Glomerular visceral epithelial cell (primary cell): ENCODE data around the gene RELN.
"Not testable (repeated sequence)": the region's sequence is repeated elsewhere in the genome, so short reads cannot be mapped to it uniquely, and the experiment has no call there.

Experiments used
- DNase-seq: peaks from one replicate; pipeline ENCODE4 v3.0.0-alpha.2; 2016; ENCODE audit errors: extremely low spot score

RELN gene

DNA sequence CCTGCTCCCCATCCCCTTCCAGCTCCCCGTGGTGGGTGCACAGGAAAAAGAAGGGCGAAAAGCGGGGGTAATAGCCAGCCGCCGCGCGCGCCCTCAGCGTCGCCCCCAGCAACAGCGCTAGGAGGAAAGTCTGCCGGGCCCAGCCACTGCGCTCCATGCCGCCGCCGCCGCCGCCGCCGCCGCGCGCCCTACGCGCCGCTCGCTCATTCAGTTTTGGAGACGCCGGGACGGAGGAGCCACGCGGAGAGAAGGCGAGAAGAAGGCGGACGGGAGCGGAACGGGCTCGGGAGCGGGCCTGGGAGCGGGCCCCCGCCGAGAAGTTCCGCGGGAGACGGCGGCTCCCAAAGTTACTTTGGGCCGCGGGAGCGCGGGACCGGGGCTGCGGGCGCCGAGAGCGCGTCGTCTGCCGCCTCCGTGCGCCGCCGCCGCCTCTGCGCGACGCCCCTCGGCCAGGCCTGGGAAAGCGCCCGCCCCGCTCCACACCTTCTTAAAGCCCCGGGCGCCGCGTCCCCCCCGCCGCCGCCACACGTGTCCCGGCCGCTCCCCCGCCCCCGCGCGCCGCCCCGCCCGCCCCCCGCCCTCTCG lies at the start of gene RELN:
Gene RELN, minus strand, starts transcription at position 459 of the 585 bp plus-strand sequence. Its CDS starts 302 bp downstream, at position 157.
- peak; percentile 56 for DNase-seq

DNA sequence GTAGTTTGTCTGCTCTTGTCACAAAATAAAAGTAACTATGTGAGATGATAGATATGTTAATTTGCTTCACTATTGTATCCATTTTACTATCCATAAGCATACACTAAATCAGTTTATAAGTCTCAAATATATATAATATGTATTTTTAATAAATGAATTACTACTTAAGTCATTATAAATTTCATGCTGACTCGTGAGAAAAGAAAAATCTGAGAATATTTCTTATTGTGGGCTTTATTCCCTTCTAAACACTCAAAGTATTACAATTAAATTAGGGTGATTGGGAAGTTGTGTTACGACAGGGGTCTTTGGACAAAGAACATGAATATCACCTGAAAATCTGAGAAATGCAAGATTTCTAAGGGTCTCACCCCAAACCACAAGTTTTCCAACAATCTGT lies 48.7 kb upstream of the RELN start:
- no peak for DNase-seq

DNA sequence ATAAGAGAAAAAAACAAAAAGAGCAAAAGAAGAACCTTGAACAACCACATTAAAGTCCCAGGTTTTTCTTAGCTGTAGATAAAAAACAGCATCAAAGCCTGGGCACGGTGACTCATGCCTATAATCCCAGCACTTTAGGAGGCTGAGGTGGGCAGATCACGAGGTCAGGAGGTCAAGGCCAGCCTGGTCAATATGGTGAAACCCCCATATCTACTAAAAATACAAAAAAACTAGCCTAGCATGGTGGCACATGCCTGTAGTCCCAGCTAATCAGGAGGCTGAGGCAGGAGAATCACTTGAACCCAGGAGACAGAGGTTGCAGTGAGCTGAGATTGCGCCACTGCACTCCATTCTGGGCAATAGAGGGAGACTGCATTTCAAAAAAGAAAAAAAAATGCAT lies 47.4 kb upstream of the RELN start:
- not testable (repeated sequence) for DNase-seq

DNA sequence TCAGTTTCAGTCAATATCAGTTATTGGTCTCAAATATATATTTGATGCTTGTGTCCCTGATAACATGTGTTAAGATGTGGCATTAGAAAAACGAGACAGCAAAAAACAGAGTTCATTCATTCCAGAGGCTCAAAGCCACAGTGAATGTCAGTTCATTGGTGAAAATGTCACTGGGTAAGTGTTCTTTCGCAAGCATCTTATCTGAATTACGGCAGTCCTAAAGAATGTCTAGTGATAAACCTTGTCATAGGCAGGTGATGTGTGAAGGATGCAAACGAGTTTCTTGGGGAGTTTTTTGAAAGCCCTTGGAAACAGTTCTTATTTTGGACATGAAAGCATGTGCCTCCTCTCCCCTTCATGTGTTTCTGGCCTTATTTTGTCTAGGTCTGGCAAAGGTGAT lies 45.9 kb upstream of the RELN start:
- DNase-seq = no peak

DNA sequence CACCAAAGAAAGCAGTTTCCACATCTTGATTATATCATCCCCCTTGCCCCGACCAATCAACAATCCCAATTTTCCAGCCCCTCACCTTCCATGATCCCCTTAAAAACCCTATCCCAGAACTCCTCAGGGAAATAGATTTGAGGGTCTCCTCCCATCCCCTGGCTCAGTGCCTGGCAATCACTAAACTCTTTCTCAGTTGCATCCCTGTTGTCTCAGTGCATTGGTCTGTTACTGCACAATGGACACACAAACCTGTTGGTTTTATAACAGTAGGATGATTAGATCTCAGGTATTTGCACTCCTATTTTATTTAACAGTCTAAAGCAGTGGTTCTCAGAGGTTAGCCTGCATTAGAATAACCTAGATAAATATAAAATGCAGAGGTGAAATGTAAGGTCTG lies 45.2 kb upstream of the RELN start:
- no peak for DNase-seq

DNA sequence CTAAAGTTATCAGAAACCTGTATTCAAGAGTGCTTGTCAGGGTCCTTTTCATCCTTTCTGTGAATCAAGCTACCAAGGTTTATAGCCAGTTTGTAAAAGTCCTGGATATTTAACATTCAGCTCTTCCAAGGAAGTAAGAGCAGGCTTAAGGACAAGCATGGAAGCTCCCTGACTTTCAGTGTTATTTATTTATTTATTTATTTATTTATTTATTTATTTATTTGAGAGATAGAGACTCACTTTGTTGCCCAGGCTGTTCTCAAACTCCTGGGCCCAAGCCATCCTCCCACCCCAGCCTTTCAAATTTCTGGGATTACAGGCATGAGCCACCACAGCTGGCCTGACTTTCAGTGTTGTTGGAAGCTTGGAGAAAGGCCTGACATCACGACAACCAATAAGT lies 44.4 kb upstream of the RELN start:
- no peak for DNase-seq

DNA sequence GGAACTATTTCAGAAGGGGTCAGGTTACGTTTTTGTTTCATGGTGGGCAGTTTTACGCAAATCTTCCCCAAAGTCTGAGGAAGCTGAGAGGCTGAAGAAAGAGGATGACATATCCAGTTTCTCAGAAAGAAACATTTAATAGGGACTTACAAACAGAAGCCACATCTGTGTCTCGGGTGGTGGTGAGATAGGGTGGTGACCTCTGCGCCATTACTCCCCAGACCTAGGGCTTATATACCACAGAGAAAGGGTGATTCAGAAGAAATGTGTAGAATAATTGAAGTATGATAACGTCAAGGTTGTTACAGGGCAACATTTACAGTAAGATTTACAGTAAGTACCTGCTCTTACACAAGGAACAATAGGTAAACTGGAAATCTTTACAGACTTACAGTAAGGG lies 43.0 kb upstream of the RELN start:
- no peak for DNase-seq

DNA sequence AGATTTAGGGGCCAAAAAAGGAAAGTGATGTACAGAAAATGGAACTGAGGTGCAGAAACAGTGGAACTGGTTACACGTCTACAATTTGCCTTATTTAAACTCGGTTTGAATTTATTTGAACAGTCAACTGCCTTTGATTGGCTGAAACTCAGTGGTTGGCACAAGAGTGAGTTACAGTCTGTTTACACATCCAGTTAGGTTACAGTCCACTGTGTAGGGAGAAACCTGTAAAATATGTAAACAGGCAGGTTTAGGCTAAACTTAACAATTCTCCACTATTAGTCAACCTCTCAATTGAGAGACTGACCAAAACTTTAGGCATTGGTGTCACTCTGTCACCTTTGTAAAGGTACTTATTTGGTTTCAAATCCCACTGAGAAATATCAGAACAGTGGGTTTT lies 40.3 kb upstream of the RELN start:
- no peak for DNase-seq

DNA sequence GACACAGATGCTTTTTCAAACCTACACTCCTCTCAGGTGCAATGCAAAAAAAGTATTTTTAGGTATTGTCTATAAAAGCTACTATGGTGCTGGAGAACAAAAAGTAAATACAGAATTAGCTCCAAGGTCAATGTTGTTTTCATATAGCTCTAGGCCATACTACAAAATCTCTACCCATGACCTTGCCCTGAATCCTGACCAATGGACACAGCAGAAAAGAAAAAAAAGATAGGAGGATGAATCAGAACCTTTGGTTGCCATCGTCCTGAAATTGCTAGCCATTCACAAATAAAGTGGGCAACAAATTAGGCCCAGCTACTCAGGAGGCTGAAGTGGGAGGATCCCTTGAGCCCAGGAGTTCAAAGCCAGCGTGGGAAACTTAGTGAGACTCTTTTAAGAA lies 35.2 kb upstream of the RELN start:
- DNase-seq = no peak

DNA sequence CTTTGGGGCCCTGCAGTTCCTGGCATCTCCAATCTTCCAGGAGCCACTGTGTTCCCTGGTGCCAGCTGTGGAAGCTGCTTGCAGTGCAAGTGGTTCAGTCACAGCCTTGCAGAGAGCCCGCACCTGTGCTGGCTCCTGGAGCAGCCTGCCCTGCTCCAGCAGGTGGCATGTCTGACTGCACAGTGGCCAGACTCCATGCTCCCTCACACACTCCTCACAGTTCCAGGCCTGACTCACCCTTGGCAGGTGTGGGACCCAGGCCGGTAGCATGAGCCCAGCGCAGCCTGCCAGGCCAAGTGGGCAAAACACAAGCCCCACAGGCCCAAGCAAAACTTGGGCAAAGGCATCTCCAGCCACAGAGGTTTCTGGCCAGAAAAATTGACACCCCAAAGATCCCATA lies 33.6 kb upstream of the RELN start:
- no peak for DNase-seq

DNA sequence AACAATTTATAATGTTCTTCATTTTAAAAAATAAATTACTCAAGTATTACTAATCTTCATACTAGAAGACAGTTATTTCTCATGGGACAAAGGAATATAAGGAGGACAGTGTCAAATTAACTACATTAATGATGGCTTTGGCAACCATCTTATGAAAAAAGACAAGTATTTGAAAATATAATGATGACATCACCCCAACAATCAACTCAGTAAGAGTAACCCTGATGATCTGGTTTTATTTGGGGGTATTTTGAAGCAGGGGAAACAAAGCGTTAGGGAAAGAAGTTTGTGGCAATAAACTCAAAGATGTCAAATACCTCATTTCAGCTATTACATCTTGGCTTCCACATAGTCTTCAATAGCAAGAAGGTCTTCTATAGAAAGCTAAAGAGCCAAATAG lies 29.0 kb upstream of the RELN start:
- DNase-seq = no peak

DNA sequence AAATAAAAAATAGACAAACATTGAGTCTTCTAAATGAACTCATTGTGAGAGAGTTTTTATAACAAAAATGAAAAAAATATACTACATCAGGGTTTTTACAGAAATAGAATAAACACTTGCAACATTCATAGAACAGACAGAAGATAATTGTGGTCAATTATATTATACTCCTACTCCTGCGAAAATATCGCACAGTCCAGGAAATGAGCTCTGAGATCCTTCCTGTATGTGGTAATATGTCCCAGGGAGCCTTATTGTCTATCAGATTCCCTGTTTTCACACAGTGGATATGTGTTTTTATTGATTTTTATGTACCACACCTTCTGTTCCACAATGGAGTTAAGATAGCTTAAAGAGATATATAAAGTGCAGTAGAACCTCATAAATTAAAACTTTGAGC lies 27.5 kb upstream of the RELN start:
- DNase-seq = no peak

DNA sequence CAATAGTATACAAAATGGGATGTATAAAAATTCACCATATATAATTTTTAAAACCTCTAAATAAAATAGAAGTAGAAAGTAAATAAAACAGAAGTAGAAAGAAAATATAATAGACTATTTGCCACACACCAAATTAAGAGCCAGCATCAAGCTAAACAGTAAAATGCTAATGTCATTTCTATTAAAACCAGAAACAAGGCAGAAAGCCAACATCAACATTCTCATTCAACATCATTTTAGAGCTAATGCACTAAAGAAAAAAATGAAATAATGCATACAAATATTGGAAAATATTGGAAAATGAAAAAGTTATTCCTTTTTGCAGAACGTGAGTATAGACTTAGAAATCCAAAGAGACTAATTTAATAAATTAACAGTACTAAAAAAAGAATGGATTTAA lies 23.4 kb upstream of the RELN start:
- no peak for DNase-seq

DNA sequence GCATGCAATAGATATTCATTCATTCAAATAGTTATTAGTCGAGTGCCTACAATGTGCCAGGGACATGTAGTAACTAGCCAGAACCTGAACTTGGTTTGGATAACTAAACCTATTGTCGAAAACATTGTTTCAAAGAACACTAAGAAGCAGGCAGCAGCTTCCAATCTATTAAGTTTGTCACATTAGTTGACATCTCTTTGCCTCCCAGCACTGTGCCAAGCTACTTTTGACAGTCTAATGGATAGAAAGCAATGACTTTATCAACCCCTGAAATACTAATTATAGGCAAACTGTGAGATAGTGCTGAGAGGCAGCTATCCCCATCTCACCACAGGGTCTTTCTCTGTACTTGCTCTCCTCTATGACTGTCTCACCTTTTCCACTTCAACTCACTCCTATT lies 22.4 kb upstream of the RELN start:
- DNase-seq = no peak

DNA sequence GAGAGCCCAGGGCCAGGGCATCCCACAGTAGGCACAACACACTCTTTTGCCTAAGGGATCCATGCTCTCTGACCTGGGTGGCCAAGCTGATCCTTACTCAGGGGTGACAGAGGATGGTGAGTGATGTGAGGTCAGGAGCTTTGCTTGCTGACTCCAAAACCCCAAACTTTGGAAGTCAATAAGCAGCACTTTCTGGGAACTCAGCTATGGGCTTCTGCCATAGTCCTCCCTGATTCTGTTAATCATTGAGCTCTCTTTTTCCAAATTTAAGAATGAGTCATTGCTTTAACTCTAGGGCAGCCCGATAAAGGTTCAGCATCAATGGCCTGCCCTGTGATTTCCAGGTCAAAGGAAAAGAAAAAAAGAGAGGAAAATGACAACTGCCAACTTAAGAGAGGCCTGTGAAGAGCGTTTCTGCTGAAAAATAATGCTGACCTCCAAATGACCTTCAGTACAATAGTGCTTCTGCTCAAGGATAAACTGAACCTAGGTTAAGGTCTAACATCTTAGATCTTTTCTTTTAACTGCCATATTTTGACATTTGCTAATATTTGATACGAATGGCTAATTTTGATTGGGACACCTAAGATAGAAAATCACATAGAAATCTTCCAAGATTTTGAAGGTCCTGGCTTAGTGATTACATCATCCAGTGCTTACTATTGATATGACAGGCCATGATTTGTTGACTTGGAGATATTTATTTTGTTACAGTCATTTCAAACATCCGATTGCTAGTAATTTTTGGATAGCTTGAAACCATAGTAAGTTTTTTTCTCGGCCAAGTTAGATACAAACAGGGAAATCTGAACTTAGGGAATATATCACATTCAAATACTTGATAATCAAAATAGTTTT lies 20.8 kb upstream of the RELN start:
- peak; percentile 24 for DNase-seq

DNA sequence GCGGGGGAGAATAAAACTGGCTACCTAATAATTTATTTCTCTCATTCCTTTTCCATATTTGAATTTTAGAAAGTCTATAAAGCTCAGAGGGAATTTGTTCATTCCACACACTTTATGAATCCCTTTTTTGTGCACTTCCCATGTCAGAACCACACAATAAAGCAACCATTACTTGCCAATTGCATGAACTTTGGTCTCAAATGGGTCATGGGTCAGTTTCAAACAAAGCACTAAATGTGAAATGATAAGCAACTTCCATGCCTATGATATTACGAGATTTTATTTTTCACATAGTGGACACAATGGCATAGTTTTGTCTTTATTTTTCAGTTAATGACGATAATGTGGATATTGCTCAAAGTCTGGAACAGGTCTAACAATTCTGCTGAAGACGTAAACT lies 18.6 kb upstream of the RELN start:
- DNase-seq = no peak

DNA sequence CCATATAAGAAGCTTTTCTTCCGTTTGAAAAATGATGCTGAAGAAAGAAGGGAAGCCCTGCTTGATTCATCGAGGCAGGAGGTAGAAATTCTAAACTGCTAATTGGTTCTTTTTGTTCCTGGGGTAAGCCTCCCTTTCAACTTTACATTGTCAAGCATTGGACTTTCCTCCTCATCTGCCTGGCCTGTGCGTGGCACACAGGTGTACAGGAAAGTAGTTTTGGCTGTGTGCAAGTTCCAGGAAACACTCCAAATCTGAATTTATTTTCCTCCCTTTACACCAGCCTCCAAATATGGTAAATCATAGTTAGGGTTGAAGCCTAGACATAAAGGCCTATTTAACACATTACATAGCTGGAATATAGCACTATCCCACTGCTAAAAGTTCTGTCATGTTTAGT lies 18.2 kb upstream of the RELN start:
- no peak for DNase-seq

DNA sequence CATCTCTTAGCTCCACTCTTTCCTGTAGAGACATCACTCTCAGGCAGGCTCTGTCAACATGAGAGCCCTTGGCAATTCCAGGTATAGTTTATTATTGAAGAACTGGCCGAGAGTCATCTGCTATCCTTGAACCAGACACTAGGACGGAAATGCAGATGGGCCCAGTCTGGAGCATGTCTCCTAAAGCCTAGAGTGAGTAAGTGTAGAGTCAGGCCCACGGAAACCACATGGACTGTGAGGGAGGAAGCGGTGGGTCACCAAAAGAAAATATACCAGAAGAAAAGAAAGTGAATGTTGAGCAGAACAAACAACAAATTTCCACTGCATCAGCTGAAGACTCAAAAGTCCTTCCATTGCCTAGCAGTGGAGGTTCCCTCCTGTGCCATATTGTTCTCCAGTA lies 15.7 kb upstream of the RELN start:
- peak; percentile 56 for DNase-seq

DNA sequence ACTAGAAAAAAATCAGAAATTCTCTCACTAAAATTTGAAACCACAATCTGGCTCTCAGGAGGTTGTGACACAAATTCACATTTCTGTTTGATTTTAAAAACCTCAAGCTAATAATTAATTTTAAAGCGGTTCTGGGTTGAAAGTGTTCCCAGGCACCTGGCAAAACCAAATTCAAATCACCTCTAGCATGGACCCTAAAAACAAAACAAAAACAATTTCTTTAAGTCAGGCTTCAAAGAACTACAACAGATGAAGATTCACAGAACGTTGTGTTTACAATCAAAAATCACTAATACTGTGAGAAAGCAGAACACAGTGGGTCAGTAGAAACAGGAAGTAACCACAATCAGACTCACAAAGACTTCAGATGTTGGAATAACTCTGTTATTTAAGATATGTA lies 7.2 kb upstream of the RELN start:
- DNase-seq = peak; percentile 17

DNA sequence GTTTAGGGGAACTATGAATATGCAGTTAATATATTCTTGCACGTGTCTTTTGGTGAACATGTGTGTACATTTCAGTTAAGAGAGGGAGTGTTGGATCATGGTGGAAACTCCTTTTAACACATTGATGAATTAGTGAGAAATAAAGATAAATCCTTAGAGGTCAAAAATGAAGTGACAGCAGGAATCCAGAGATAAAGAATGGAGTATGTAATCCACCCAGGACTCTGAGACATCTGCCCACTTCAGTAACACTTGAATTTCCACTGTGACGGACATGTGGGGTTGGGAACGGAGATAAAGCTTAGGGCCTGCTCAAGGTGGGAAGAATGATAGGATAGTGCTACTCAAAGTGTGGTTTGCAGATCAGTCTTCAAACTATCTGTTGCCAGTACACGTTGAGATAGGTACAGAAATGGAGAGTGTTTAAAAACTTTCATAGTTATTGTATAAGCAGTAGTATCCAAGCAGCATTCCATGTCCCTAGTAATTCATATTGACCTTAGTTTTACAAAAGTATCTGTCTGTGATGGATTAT lies 6.6 kb upstream of the RELN start:
- no peak for DNase-seq

DNA sequence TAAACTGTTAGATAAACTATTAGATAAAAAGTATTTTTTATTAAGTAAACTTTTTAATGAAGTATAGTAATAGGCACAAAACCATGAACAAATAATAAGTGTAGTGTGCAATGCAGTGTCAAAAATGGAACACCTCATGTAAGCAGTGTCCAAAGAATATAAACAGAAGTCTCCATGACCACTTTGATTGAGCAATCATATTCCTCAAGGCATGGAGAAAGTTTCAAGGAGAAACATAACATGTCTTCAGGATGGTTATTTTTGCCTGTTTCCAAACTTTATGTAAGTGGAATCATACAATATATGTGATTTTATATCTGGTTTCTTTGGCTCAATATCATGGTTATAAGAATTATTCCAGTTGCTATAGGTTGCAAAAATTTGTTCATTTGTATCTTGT lies 6.1 kb upstream of the RELN start:
- no peak for DNase-seq

DNA sequence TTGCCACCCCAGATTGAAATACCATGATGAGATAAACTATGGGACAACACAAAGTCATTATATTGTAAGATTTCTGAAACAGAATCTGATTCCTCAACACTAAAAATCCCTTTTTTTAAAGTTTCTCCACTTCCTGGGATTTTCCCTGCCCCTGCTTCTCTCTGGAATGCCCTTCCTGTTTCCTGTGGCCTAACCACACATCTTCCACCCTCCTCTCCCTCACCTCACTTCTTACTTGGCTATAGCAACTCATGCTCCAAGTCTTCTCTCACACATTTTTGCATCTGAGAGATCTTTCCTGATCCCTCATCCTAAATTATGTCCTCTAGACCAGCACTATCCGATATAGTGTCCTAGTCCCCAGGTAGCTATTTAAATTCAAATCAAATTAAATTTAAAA lies 4.1 kb upstream of the RELN start:
- DNase-seq = peak; percentile 68

DNA sequence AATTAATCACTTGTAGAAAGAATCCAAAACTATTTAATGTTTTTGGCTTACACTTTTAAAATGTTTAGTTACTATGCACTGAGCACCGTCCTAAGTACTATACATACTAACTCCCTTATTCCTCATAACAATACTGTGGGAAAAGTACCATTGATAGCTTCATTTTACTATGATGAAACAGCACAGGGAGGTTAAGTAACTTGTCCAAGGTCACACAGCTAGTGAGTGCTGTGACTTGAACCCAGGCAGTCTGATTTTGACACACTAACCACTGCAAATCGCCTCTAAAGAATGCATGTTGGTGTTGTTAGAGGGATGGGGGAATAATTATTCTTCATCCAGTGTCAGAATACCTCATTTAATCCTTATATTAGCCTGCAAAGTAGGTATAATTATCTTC lies 1.9 kb upstream of the RELN start:
- no peak for DNase-seq
